Lower leg skin (tissue), 3 donors: ENCODE results near the gene PHYHD1.

Experiments
- CTCF ChIP-seq, 3 donors: fragments of 450-650 bp; IDR thresholded peaks; one replicate each; pipeline ENCODE4 v1.5.1; 2016; ENCODE audit warnings: antibody characterized with exemption in 3 of 3, mild to moderate bottlenecking in 3 of 3, moderate library complexity in 2 of 3
- POLR2A ChIP-seq, 2 donors: fragments of 450-650 bp; IDR thresholded peaks; one replicate each; pipeline ENCODE4 v1.6.1; 2016 to 2017; ENCODE audit warnings: antibody characterized with exemption in 2 of 2, mild to moderate bottlenecking in 1 of 2, moderate library complexity in 1 of 2

GRCh38 chr9:128877852-128878251, 42.9 kb upstream of the PHYHD1 start:
- TF ChIP-seq CTCF (IDR thresholded peaks at IDR 0.05) (no peak), POLR2A (IDR thresholded peaks at IDR 0.05) (no peak)
